Natural killer cell (primary cell): ENCODE measurements around the gene IFI27. TPM values are rescaled to one million over a fixed set of nuclear protein-coding genes. Genes with fewer than 3 reads are reported as not detected.

Source experiments
- ATAC-seq, 3 donors: fragments of 150-1000 bp in 2 of 3; fragments of 200-7000 bp in 1 of 3; cut with Tn5 transposase; 1 replicate in 1 of 3; 2 replicates in 2 of 3; pipeline ENCODE4 v1.10.0; 2021; ENCODE audit warnings: mild to moderate bottlenecking in 2 of 3, moderate library complexity in 2 of 3
- DNase-seq, 2 donors: peaks; one replicate each; pipeline versions ENCODE4 v3.0.0 to v3.0.0-alpha.2; 2013 to 2021; ENCODE audit warnings: mixed read lengths in 1 of 2
- H3K27ac ChIP-seq: one replicate; pipeline ENCODE4 v1.5.1; 2013; ENCODE audit warnings: mild to moderate bottlenecking, low read length
- H3K27me3 ChIP-seq: one replicate; pipeline ENCODE4 v1.6.1; 2013; ENCODE audit warnings: low read length; ENCODE audit not compliant: control insufficient read depth, insufficient read depth
- H3K36me3 ChIP-seq: one replicate; pipeline ENCODE4 v1.6.1; 2013; ENCODE audit warnings: low read length; ENCODE audit not compliant: control insufficient read depth, insufficient read depth
- H3K4me1 ChIP-seq: one replicate; pipeline ENCODE4 v1.6.1; 2013; ENCODE audit warnings: low read length; ENCODE audit not compliant: control insufficient read depth, insufficient read depth
- H3K4me3 ChIP-seq: one replicate; pipeline ENCODE4 v1.5.1; 2013; ENCODE audit warnings: low read length
- H3K9me3 ChIP-seq: one replicate; pipeline ENCODE4 v1.6.1; 2013; ENCODE audit warnings: low read length; ENCODE audit not compliant: control insufficient read depth, insufficient read depth
- H3K27ac Mint-ChIP-seq, 2 donors: one replicate each; pipeline ENCODE4 v1.8.0; 2022; ENCODE audit warnings: mild to moderate bottlenecking in 2 of 2, mixed read lengths in 2 of 2, moderate library complexity in 1 of 2
- H3K27me3 Mint-ChIP-seq, 2 donors: one replicate each; pipeline ENCODE4 v1.8.0; 2022; ENCODE audit warnings: low read depth in 2 of 2, mixed read lengths in 2 of 2
- H3K36me3 Mint-ChIP-seq: one replicate; pipeline ENCODE4 v1.8.0; 2022; ENCODE audit warnings: mixed read lengths
- H3K4me1 Mint-ChIP-seq, 2 donors: one replicate each; pipeline ENCODE4 v1.8.0; 2022; ENCODE audit warnings: mixed read lengths in 2 of 2
- H3K4me3 Mint-ChIP-seq: one replicate; pipeline ENCODE4 v1.8.0; 2022; ENCODE audit warnings: mild to moderate bottlenecking, moderate library complexity, mixed read lengths
- H3K9me3 Mint-ChIP-seq, 2 donors: one replicate each; pipeline ENCODE4 v1.8.0; 2022; ENCODE audit warnings: mixed read lengths in 2 of 2
- CTCF ChIP-seq: fragments of 200-600 bp; IDR thresholded peaks from one replicate; pipeline ENCODE4 v1.8.0; 2022; ENCODE audit warnings: antibody characterized with exemption
- WGBS: methylation state at CpG from one replicate; pipeline ENCODE4 v1.1.7; 2013; ENCODE audit warnings: missing lambda C conversion rate; ENCODE audit not compliant: insufficient coverage; 5-methylcytosine and 5-hydroxymethylcytosine counted together
- intact Hi-C: fragments of 100-400 bp; cut with micrococcal nuclease; formaldehyde crosslinking; loops from one replicate; pipeline ENCODE4 v1.14.2; 2022
- total RNA-seq, 4 donors: library from RNA; stranded (reverse); fragments of 120-200 nt in 1 of 4; gene quantifications; one replicate each; pipeline versions ENCODE4 v1.2.3 to v1.2.4, GENCODE V29; 2013 to 2022

The IFI27 gene
- total RNA-seq, 3 donors from 2014 or later (not counting 1 experiment from before 2014, with no cell fraction given), result 0.47 to 1.3 (median 0.52) TPM

- Mint-ChIP-seq H3K9me3 (no peaks in the 10 kb centered on the region), H3K4me3 (peak overlapping the region; percentile 100), H3K27me3 (no peaks in the 10 kb centered on the region), H3K36me3 (no peaks in the 10 kb centered on the region), H3K27ac (peak overlapping the region; percentile 97 to 98), H3K4me1 (peaks cover 37 to 56% of the 10 kb centered on the region in 2 donors)
- no peaks in the 10 kb centered on the region for H3K9me3 ChIP-seq
- peaks cover 18% of the 10 kb centered on the region for H3K36me3 ChIP-seq
- peak overlapping the region; percentile 78 for H3K4me3 ChIP-seq
- no peaks in the 10 kb centered on the region for H3K27me3 ChIP-seq
- DNase-seq, result peak in 1 of 2 donors; percentile 50
- peak in 1 of 3 donors; percentile 15 for ATAC-seq
- under 1% methylated on average over 17 of the region's 19 CpGs for WGBS
- intact Hi-C loops, result loop anchor here (1.0 to 5.0 kb wide), 4 partner anchors 25 to 119 kb away; partner anchors contain the start of gene OTUB2
- TF ChIP-seq CTCF, result no peak
- H3K4me1 ChIP-seq, result peaks cover 21% of the 10 kb centered on the region
- peak overlapping the region; percentile 85 for H3K27ac ChIP-seq
These were observed 29.1 kb upstream of the IFI27 start for GRCh38 chr14:94081386-94081820.

GRCh38 chr14:94087891-94088290 lies 22.6 kb upstream of the IFI27 start:
- WGBS, result 85% methylated on average over 4 of the region's 4 CpGs

GRCh38 chr14:94088516-94088915 lies 22.0 kb upstream of the IFI27 start:
- Mint-ChIP-seq H3K27ac (no peak overlapping the region), H3K36me3 (no peaks in the 10 kb centered on the region), H3K9me3 (no peaks in the 10 kb centered on the region), H3K4me3 (no peak overlapping the region), H3K4me1 (no peaks in the 10 kb centered on the region), H3K27me3 (no peaks in the 10 kb centered on the region)
- Histone ChIP-seq H3K9me3 (no peaks in the 10 kb centered on the region), H3K36me3 (no peaks in the 10 kb centered on the region), H3K27ac (no peak overlapping the region), H3K27me3 (no peaks in the 10 kb centered on the region), H3K4me3 (no peak overlapping the region), H3K4me1 (no peaks in the 10 kb centered on the region)
- DNase-seq (no peak), ATAC-seq (no peak)
- intact Hi-C loops, result no loop called here
- TF ChIP-seq CTCF, result no peak
- 96% methylated on average over 4 of the region's 5 CpGs for WGBS

More at GRCh38 chr14:94087891-94088290, 22.6 kb upstream of the IFI27 start:
- DNase-seq, result no peak
- Histone ChIP-seq H3K9me3 (no peaks in the 10 kb centered on the region), H3K27me3 (no peaks in the 10 kb centered on the region), H3K27ac (no peak overlapping the region), H3K36me3 (no peaks in the 10 kb centered on the region), H3K4me3 (no peak overlapping the region), H3K4me1 (no peaks in the 10 kb centered on the region)
- intact Hi-C loops, result no loop called here
- Mint-ChIP-seq H3K36me3 (no peaks in the 10 kb centered on the region), H3K27me3 (no peaks in the 10 kb centered on the region), H3K4me1 (no peaks in the 10 kb centered on the region), H3K4me3 (no peak overlapping the region), H3K27ac (no peak overlapping the region), H3K9me3 (no peaks in the 10 kb centered on the region)
- ATAC-seq, result no peak
- no peak for TF ChIP-seq CTCF

GRCh38 chr14:94089479-94089878 lies 21.1 kb upstream of the IFI27 start:
- Histone ChIP-seq H3K4me3 (no peak overlapping the region), H3K27ac (no peak overlapping the region), H3K27me3 (no peaks in the 10 kb centered on the region), H3K36me3 (no peaks in the 10 kb centered on the region), H3K4me1 (no peaks in the 10 kb centered on the region), H3K9me3 (no peaks in the 10 kb centered on the region)
- intact Hi-C loops, result no loop called here
- Mint-ChIP-seq H3K4me3 (no peak overlapping the region), H3K9me3 (no peaks in the 10 kb centered on the region), H3K27ac (no peak overlapping the region), H3K36me3 (no peaks in the 10 kb centered on the region), H3K27me3 (no peaks in the 10 kb centered on the region), H3K4me1 (no peaks in the 10 kb centered on the region)
- 96% methylated on average over 4 of the region's 4 CpGs for WGBS
- DNase-seq, result no peak
- ATAC-seq, result no peak
- TF ChIP-seq CTCF, result no peak
